ENCODE data around the gene GSTM3. TPM values are rescaled to one million over a fixed set of nuclear protein-coding genes. Genes with fewer than 3 reads are reported as not detected.
A peak's percentile ranks its signal among the peaks of the same experiment; 100 is the strongest.
"Not testable (repeated sequence)": the region's sequence is repeated elsewhere in the genome, so short reads cannot be mapped to it uniquely, and the experiment has no call there.

Gene GSTM3
- total RNA-seq, 4 donors from 2014 or later, result 65.9 to 288 (median 114) TPM

DNA sequence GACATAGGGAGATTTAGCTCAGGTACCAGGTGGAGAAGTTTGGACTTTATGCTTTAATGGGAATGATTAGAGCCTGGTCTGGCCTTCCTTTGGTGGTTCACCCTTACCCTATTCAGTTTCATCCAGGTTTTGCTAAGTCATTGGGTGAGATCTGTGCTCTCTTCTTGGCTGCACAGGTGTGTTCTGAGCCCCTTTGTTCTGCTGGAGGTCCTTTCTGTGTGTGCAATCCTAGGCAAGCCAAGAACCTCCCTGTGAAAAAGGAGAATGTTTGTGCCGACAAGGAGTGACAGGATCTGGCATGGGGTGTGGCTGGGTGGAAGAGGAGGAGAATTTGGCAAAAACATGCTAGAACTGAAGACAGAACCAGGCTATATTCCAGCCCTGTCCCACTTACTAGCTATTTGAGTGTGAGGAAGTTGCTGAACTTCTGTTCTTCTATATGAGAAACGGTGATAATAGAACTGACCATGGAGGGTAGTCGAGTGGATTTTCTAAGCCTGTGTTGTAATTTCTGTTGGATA, 24.2 kb downstream of the GSTM3 start:
- Histone ChIP-seq H3K36me3 (no peaks in the 10 kb centered on the region), H3K9me3 (no peaks in the 10 kb centered on the region), H3K4me1 (peaks cover 38% of the 10 kb centered on the region), H3K4me3 (no peak overlapping the region), H3K27ac (peak overlapping the region; percentile 24), H3K27me3 (no peaks in the 10 kb centered on the region)
- no peak for TF ChIP-seq EP300 (IDR thresholded peaks at IDR 0.05)
- TF ChIP-seq, protein P1, sequence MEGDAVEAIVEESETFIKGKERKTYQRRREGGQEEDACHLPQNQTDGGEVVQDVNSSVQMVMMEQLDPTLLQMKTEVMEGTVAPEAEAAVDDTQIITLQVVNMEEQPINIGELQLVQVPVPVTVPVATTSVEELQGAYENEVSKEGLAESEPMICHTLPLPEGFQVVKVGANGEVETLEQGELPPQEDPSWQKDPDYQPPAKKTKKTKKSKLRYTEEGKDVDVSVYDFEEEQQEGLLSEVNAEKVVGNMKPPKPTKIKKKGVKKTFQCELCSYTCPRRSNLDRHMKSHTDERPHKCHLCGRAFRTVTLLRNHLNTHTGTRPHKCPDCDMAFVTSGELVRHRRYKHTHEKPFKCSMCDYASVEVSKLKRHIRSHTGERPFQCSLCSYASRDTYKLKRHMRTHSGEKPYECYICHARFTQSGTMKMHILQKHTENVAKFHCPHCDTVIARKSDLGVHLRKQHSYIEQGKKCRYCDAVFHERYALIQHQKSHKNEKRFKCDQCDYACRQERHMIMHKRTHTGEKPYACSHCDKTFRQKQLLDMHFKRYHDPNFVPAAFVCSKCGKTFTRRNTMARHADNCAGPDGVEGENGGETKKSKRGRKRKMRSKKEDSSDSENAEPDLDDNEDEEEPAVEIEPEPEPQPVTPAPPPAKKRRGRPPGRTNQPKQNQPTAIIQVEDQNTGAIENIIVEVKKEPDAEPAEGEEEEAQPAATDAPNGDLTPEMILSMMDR (IDR thresholded peaks at IDR 0.05), result no peak
- TF ChIP-seq POLR2A (IDR thresholded peaks at IDR 0.05), result no peak
- no peak for TF ChIP-seq POLR2AphosphoS5 (IDR thresholded peaks at IDR 0.05)
- DNase-seq (ENCODE audit: low spot score in 2 of 2), result no peak
- 31% methylated on average over 3 of the region's 3 CpGs for WGBS

DNA sequence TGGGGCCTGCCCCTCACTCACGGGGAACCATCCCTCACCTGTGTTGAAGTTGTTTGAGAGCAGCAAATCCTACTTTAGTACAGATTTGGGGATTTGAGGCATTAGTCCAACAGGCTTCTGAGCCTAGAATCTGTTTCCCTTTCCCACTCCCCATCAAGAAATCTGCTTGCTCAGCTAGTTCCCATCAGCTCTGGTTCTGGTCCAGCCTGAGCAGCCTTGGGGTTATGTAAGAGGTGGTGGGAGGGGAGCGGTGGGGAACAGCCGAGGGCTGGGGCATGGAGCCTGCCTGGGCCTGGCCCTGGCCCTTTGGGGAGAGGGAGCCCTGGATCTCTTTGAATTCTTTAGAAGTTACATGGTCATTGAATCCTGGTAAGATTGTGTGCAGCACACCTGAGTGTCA, 24.7 kb downstream of the GSTM3 start:
- H3K4me3 ChIP-seq, result no peak overlapping the region
- WGBS, result 45% methylated on average over 3 of the region's 3 CpGs
- peaks cover 38% of the 10 kb centered on the region for H3K4me1 ChIP-seq
- no peaks in the 10 kb centered on the region for H3K36me3 ChIP-seq
- no peaks in the 10 kb centered on the region for H3K9me3 ChIP-seq
- DNase-seq (ENCODE audit: low spot score in 2 of 2), result no peak
- peak overlapping the region; percentile 3 for H3K27ac ChIP-seq
- TF ChIP-seq, protein P1 (IDR thresholded peaks at IDR 0.05), result no peak
- TF ChIP-seq POLR2AphosphoS5 (IDR thresholded peaks at IDR 0.05) (no peak), POLR2A (IDR thresholded peaks at IDR 0.05) (no peak)
- H3K27me3 ChIP-seq, result no peaks in the 10 kb centered on the region

DNA sequence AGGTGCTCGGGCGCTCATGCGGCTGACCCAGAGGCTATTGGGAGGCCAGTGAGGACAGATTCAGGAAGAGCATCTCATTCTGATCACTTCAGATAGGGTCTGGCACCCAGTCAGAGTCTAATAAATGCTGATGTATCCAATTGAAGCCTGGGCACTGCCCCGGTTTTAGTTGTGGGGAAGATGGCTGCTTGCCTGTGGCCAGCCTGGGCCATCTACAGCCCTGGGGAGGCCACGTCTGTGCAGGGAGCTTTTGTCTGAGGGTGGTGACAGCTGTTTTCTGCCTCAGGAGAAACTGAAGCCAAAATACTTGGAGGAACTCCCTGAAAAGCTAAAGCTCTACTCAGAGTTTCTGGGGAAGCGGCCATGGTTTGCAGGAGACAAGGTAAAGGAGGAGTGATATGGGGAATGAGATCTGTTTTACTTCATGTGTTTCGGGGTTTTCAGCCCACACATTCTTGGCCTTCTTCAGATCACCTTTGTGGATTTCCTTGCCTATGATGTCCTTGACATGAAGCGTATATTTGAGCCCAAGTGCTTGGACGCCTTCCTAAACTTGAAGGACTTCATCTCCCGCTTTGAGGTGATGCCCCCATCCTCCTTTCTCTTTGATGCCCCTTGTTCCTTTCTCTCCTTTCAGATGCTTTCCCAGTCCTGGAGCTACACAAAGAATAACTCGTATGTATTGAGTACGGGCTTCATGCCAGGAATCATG, 26.0 kb downstream of the GSTM3 start:
- Histone ChIP-seq H3K9me3 (no peaks in the 10 kb centered on the region), H3K4me1 (peaks cover 38% of the 10 kb centered on the region), H3K4me3 (no peak overlapping the region), H3K27me3 (no peaks in the 10 kb centered on the region), H3K36me3 (no peaks in the 10 kb centered on the region), H3K27ac (no peak overlapping the region)
- 77% methylated on average over 12 of the region's 12 CpGs for WGBS
- no peak for DNase-seq (ENCODE audit: low spot score in 2 of 2)
- TF ChIP-seq, protein P1 (IDR thresholded peaks at IDR 0.05), result no peak
- TF ChIP-seq POLR2AphosphoS5 (IDR thresholded peaks at IDR 0.05), result no peak
- no peak for TF ChIP-seq EP300 (IDR thresholded peaks at IDR 0.05)
- no peak for TF ChIP-seq POLR2A (IDR thresholded peaks at IDR 0.05)

DNA sequence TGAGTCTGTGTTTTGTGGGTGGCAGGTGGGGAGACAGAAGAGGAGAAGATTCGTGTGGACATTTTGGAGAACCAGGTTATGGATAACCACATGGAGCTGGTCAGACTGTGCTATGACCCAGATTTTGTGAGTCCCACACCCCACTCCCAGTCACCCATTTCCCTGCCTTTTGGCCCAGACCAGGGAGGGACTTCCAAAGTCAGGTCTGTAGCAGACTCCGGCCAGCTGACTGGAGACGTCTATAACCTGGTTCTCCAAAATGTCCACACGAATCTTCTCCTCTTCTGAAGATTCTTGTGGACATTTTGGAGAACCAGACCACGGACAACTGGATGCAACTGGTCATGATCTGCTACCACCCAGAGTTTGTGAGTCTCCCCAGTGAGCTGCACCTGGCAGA, 27.2 kb downstream of the GSTM3 start:
- peaks cover 34% of the 10 kb centered on the region for H3K4me1 ChIP-seq
- WGBS, result 92% methylated on average over 5 of the region's 5 CpGs
- no peak overlapping the region for H3K27ac ChIP-seq
- H3K36me3 ChIP-seq, result no peaks in the 10 kb centered on the region
- no peak overlapping the region for H3K4me3 ChIP-seq
- TF ChIP-seq POLR2A (IDR thresholded peaks at IDR 0.05), result no peak
- no peak for TF ChIP-seq POLR2AphosphoS5 (IDR thresholded peaks at IDR 0.05)
- TF ChIP-seq, protein P1 (IDR thresholded peaks at IDR 0.05), result no peak
- TF ChIP-seq EP300 (IDR thresholded peaks at IDR 0.05), result no peak
- no peaks in the 10 kb centered on the region for H3K9me3 ChIP-seq
- DNase-seq (ENCODE audit: low spot score in 2 of 2), result no peak
- no peaks in the 10 kb centered on the region for H3K27me3 ChIP-seq

DNA sequence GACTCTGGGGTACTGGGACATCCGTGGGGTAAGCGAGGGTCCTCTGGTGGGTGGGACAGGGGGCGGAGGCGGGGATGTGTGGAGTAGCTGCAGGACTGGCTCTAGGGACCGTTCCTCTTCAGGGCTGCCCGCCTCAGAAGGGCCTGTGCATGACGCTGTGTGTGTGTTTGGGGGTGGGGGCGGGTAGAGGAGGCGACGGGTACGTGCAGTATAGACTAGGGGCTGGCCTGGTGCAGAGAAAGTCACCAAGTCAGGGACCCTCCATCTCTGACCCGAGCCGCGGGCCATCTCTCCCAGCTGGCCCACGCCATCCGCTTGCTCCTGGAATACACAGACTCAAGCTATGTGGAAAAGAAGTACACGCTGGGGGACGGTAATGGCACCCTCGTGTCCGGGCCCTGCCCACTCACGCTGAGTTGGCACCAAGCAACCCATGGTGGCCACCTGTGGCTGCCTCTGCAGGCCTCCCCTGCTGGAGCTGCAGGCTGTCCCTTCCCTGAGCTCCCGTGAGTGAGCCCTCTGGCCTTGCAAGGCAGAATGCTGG, 28.4 kb downstream of the GSTM3 start:
- H3K27ac ChIP-seq, result no peak overlapping the region

DNA sequence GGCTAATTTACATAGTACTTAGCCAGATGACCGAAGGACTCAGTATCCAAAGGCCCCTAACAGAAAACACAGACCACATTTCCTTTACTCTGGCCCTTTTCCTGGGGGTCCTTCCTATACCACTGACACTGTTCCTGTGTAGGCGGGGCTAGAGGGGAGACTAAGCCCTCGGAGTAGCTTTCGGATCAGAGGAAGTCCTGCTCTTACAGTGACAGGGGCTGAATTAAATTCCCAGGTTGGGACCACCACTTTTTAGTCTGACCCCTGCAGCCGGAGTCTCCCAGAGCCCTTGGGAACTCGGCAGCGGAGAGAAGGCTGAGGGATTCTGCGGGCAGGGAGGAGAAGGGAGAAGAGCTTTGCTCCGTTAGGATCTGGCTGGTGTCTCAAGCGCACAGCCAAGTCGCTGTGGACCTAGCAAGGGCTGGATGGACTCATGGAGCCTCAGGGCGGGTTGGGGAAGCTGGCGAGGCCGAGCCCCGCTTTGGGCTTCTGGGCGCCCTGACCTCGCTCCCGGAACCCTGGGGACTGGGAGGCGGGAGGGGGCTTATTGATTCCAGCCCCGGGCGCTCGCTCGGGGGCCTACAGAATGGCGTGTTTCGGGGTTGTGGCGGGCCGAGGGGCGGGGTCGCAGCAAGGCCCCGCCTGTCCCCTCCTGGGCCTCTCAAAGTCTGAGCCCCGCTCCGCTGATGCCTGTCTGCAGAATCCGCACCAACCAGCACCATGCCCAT, 29.1 kb downstream of the GSTM3 start, which contains the start of gene GSTM5:
TSS of gene GSTM5 (plus strand) at position 659 of the 728 bp plus-strand sequence. CDS start at position 721, 62 bp downstream.
- H3K4me3 ChIP-seq, result peak within 1 kb of the TSS; percentile 30
- H3K27me3 ChIP-seq; H3K9me3 ChIP-seq; DNase-seq (ENCODE audit: low spot score in 2 of 2); H3K27ac ChIP-seq; H3K36me3 ChIP-seq: not testable (repeated sequence)
- WGBS, result 51% methylated on average over 8 of the region's 33 CpGs
- H3K4me1 ChIP-seq, result peaks cover 22% of the 10 kb centered on the region

More for the DNA sequence above, 28.4 kb downstream of the GSTM3 start:
- Histone ChIP-seq H3K4me1 (peaks cover 28% of the 10 kb centered on the region), H3K9me3 (no peaks in the 10 kb centered on the region), H3K36me3 (no peaks in the 10 kb centered on the region), H3K27me3 (no peaks in the 10 kb centered on the region), H3K4me3 (peak overlapping the region; percentile 30)
- WGBS, result 56% methylated on average over 5 of the region's 22 CpGs
- TF ChIP-seq, protein P1 (IDR thresholded peaks at IDR 0.05), result no peak
- TF ChIP-seq POLR2AphosphoS5 (IDR thresholded peaks at IDR 0.05) (no peak), EP300 (IDR thresholded peaks at IDR 0.05) (no peak), POLR2A (IDR thresholded peaks at IDR 0.05) (no peak)
- DNase-seq (ENCODE audit: low spot score in 2 of 2), result no peak

DNA sequence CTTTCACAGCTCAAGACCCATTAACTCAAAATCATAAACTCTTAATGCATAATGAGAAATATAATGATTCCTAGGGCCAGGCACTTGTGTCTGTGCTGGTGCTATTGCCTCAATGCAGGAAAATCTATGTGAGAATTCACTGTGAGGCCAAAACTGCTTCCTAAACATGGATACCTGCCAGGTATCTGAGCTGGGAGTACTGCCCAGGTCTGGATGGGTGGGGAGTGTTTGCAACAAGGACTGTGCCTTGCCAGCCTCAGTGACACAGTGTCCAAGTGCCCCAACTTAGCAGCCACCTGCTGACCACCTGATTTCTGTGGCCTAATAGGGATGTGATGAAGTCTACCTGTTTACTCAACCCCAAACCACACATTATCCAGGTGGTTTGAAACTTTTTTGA, 31.0 kb downstream of the GSTM3 start:
- not testable (repeated sequence) for H3K4me3 ChIP-seq; DNase-seq (ENCODE audit: low spot score in 2 of 2); H3K27ac ChIP-seq; H3K36me3 ChIP-seq; H3K9me3 ChIP-seq; H3K4me1 ChIP-seq; H3K27me3 ChIP-seq
